HepG2 (cell line): Measurements from ENCODE around the gene TRPC4.

Experiments
- CTCF ChIP-seq: sonication (generic); formaldehyde crosslinking; IDR thresholded peaks from 2 replicates; pipeline ENCODE4 v1.5.0; 2020; ENCODE audit warnings: mild to moderate bottlenecking, missing genetic modification reagents, moderate library complexity
- ELK4 ChIP-seq: sonication (generic); formaldehyde crosslinking; IDR thresholded peaks from 2 replicates; pipeline ENCODE4 v1.9.0; 2021; ENCODE audit warnings: missing genetic modification reagents, borderline replicate concordance
- FOXJ3 ChIP-seq: sonication (generic); formaldehyde crosslinking; IDR thresholded peaks from 2 replicates; pipeline ENCODE4 v1.4.0; 2020; ENCODE audit warnings: missing genetic modification reagents, mild to moderate bottlenecking, borderline replicate concordance
- MAFK ChIP-seq, 2 experiments: IDR thresholded peaks in 1 of 2; conservative IDR thresholded peaks in 1 of 2; 2 replicates each; pipeline ENCODE4 v1.6.1; 2011; ENCODE audit warnings: improper control_type of control experiment in 2 of 2, low read length in 2 of 2
- NFKBIZ ChIP-seq: IDR thresholded peaks from 2 replicates; pipeline ENCODE4 v1.6.1; 2018; ENCODE audit warnings: missing genetic modification reagents, missing compliant biosample characterization
- NKX3-1 ChIP-seq: sonication (generic); formaldehyde crosslinking; IDR thresholded peaks from 2 replicates; pipeline ENCODE4 v1.5.0; 2020; ENCODE audit warnings: missing genetic modification reagents
- NR3C1 ChIP-seq: sonication (generic); formaldehyde crosslinking; IDR thresholded peaks from 2 replicates; pipeline ENCODE4 v1.4.0; 2020; ENCODE audit warnings: missing genetic modification reagents
- SRF ChIP-seq: IDR thresholded peaks from 2 replicates; pipeline ENCODE4 v1.6.1; 2011; ENCODE audit warnings: mild to moderate bottlenecking, low read depth, low read length, moderate library complexity
- STAG1 ChIP-seq: sonication (generic); formaldehyde crosslinking; IDR thresholded peaks from 2 replicates; pipeline ENCODE4 v1.4.0; 2020; ENCODE audit warnings: missing genetic modification reagents
- SUZ12 ChIP-seq: fragments of 150-350 bp; IDR thresholded peaks from 2 replicates; pipeline ENCODE4 v1.6.1; 2014; ENCODE audit warnings: low read depth, low read length
- USF2 ChIP-seq, 2 experiments: sonication (generic) in 1 of 2; formaldehyde crosslinking in 1 of 2; IDR thresholded peaks; 2 replicates each; pipeline versions ENCODE4 v1.5.1 to v1.6.1; 2011 to 2020; ENCODE audit warnings: borderline replicate concordance in 1 of 2, low read depth in 1 of 2, low read length in 1 of 2, mild to moderate bottlenecking in 1 of 2, missing genetic modification reagents in 1 of 2, moderate library complexity in 1 of 2
- ZFX ChIP-seq: sonication (generic); formaldehyde crosslinking; IDR thresholded peaks from 2 replicates; pipeline ENCODE4 v1.4.0; 2020; ENCODE audit warnings: mild to moderate bottlenecking, low read depth, missing genetic modification reagents, moderate library complexity
- ZNF3 ChIP-seq: IDR thresholded peaks from 2 replicates; pipeline ENCODE4 v1.7.0; 2017; ENCODE audit warnings: inconsistent platforms
- ZNF354B ChIP-seq: sonication (generic); formaldehyde crosslinking; IDR thresholded peaks from 2 replicates; pipeline ENCODE4 v1.8.0; 2022; ENCODE audit warnings: mild to moderate bottlenecking, missing genetic modification reagents

DNA sequence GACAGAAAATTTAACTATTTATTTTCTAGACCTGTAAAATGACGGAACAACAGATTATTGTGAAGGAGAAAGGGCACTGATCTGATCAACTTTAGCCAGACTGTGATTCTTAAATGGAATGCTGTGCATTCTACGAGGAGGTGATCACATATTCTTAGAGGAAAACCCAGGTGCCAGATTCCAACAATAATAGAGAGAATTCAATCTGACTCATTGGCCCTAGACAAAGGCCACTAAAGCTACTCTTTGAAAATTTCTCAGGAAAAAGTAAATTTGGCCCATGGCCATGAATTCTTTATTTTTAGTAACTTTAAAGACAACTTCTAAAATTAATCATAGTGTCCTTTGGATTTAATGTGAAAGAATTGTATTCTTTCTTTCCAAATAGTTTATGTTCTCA, 212.4 kb downstream of the TRPC4 start:
- TF ChIP-seq ELK4 (CRISPR knock-in tag): no peak
- no peak for TF ChIP-seq STAG1 (CRISPR knock-in tag)
- TF ChIP-seq SRF: no peak
- no peak for TF ChIP-seq ZNF354B (CRISPR knock-in tag)
- TF ChIP-seq NKX3-1 (CRISPR knock-in tag): no peak
- no peak for TF ChIP-seq NFKBIZ
- TF ChIP-seq ZFX: no peak
- no peak for TF ChIP-seq FOXJ3 (CRISPR knock-in tag)
- no peak for TF ChIP-seq NR3C1 (CRISPR knock-in tag)
- TF ChIP-seq USF2 (IDR thresholded peaks at IDR 0.05; ENCODE audit: low read depth, low read length): no peak
- TF ChIP-seq USF2 (CRISPR knock-in tag; IDR thresholded peaks at IDR 0.05; ENCODE audit: borderline replicate concordance): no peak
- no peak for TF ChIP-seq ZNF3 (CRISPR knock-in tag)
- TF ChIP-seq SUZ12: no peak
- TF ChIP-seq CTCF (CRISPR knock-in tag): no peak
- no peak for TF ChIP-seq MAFK (conservative IDR thresholded peaks at IDR 0.05 in 1 of 2, IDR thresholded peaks at IDR 0.05 in 1 of 2; ENCODE audit: low read length in 2 of 2)
